ENCODE data around the gene ARID5B.

GRCh38 chr10:62018131-62018911 lies 116.8 kb downstream of the ARID5B start:
- TF ChIP-seq, protein P1, sequence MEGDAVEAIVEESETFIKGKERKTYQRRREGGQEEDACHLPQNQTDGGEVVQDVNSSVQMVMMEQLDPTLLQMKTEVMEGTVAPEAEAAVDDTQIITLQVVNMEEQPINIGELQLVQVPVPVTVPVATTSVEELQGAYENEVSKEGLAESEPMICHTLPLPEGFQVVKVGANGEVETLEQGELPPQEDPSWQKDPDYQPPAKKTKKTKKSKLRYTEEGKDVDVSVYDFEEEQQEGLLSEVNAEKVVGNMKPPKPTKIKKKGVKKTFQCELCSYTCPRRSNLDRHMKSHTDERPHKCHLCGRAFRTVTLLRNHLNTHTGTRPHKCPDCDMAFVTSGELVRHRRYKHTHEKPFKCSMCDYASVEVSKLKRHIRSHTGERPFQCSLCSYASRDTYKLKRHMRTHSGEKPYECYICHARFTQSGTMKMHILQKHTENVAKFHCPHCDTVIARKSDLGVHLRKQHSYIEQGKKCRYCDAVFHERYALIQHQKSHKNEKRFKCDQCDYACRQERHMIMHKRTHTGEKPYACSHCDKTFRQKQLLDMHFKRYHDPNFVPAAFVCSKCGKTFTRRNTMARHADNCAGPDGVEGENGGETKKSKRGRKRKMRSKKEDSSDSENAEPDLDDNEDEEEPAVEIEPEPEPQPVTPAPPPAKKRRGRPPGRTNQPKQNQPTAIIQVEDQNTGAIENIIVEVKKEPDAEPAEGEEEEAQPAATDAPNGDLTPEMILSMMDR (IDR thresholded peaks at IDR 0.05) = no peak
- TF ChIP-seq POLR2AphosphoS5 (IDR thresholded peaks at IDR 0.05) = peak in 1 of 3 donors; percentile 44

Data from transverse colon (tissue), 4 donors.